Esophagus squamous epithelium (tissue), 5 donors: ENCODE measurements around the gene PCDHA4. TPM values are rescaled to one million over a fixed set of nuclear protein-coding genes. Genes with fewer than 3 reads are reported as not detected.
"Not testable (repeated sequence)": the region's sequence is repeated elsewhere in the genome, so short reads cannot be mapped to it uniquely, and the experiment has no call there.

ENCODE experiments used
- DNase-seq: peaks from one replicate; lab custom pipeline; 2025; lab: John Stamatoyannopoulos, UW
- H3K27ac ChIP-seq, 4 donors: fragments of 200-600 bp; sonication (generic); one replicate each; pipeline ENCODE4 v1.5.1; 2016 to 2019; ENCODE audit warnings: mild to moderate bottlenecking in 1 of 4
- H3K27me3 ChIP-seq, 4 donors: fragments of 200-600 bp; sonication (generic); 1 replicate in 3 of 4; 2 replicates in 1 of 4; pipeline versions ENCODE4 v1.5.1 to v1.6.0; 2017 to 2021; ENCODE audit warnings: antibody characterized with exemption in 1 of 4
- H3K36me3 ChIP-seq, 3 donors: fragments of 200-600 bp; sonication (generic); one replicate each; pipeline ENCODE4 v1.5.1; 2016 to 2019
- H3K4me1 ChIP-seq, 3 donors: fragments of 200-600 bp; sonication (generic); one replicate each; pipeline ENCODE4 v1.5.1; 2017 to 2019
- H3K4me3 ChIP-seq, 4 donors: fragments of 200-600 bp; sonication (generic); 1 replicate in 3 of 4; 2 replicates in 1 of 4; pipeline ENCODE4 v1.5.1; 2016 to 2019; ENCODE audit warnings: mild to moderate bottlenecking in 2 of 4, moderate library complexity in 1 of 4
- H3K9me3 ChIP-seq, 3 donors: fragments of 200-600 bp; sonication (generic); one replicate each; pipeline ENCODE4 v1.5.1; 2016 to 2019
- POLR2A ChIP-seq, 4 donors: fragments of 450-650 bp; IDR thresholded peaks; one replicate each; pipeline ENCODE4 v1.6.1; 2017; ENCODE audit warnings: antibody characterized with exemption in 4 of 4, mild to moderate bottlenecking in 4 of 4, moderate library complexity in 3 of 4
- WGBS, 2 donors: methylation state at CpG; one replicate each; pipeline ENCODE4 v1.1.5; 2018; 5-methylcytosine and 5-hydroxymethylcytosine counted together
- intact Hi-C: fragments of 100-400 bp; cut with DNase I; formaldehyde crosslinking; loops from one replicate; pipeline ENCODE4 v1.15.0; 2022
- total RNA-seq, 4 donors: library from RNA; depleted of rRNA; stranded (reverse); fragments of >200 nt; gene quantifications; one replicate each; pipeline ENCODE4 v1.1.0, GENCODE V29; 2016
- TF ChIP-seq, protein P1 (sequence below), 6 experiments: fragments of 450-650 bp in 4 of 6; fragments of 200-600 bp in 2 of 6; sonication (generic) in 2 of 6; IDR thresholded peaks; one replicate each; pipeline ENCODE4 v1.5.1; 2016 to 2019; ENCODE audit warnings: antibody characterized with exemption in 6 of 6, mild to moderate bottlenecking in 4 of 6, moderate library complexity in 4 of 6
- donor health status: DM: yes; HTN: yes; CAD: no.

Gene PCDHA4
- total RNA-seq, 4 donors from 2014 or later = 0.18 to 0.38 (median 0.27) TPM

- no peaks in the 10 kb centered on the region for H3K4me1 ChIP-seq
- intact Hi-C loops = no loop called here
- H3K27ac ChIP-seq = no peak overlapping the region
- no peaks in the 10 kb centered on the region for H3K36me3 ChIP-seq
- 63 to 64% methylated on average over 39 to 61 of the region's 103 CpGs for whole genome bisulfite sequencing, 2 donors
- peaks cover 0 to 31% (median 0%) of the 10 kb centered on the region in 4 donors for H3K27me3 ChIP-seq
- no peak for DNase-seq
- peaks cover 0 to 37% (median 19%) of the 10 kb centered on the region in 3 donors for H3K9me3 ChIP-seq
- H3K4me3 ChIP-seq = no peak overlapping the region
- TF ChIP-seq, protein P1, sequence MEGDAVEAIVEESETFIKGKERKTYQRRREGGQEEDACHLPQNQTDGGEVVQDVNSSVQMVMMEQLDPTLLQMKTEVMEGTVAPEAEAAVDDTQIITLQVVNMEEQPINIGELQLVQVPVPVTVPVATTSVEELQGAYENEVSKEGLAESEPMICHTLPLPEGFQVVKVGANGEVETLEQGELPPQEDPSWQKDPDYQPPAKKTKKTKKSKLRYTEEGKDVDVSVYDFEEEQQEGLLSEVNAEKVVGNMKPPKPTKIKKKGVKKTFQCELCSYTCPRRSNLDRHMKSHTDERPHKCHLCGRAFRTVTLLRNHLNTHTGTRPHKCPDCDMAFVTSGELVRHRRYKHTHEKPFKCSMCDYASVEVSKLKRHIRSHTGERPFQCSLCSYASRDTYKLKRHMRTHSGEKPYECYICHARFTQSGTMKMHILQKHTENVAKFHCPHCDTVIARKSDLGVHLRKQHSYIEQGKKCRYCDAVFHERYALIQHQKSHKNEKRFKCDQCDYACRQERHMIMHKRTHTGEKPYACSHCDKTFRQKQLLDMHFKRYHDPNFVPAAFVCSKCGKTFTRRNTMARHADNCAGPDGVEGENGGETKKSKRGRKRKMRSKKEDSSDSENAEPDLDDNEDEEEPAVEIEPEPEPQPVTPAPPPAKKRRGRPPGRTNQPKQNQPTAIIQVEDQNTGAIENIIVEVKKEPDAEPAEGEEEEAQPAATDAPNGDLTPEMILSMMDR (IDR thresholded peaks at IDR 0.05) = no peak
- TF ChIP-seq POLR2A (IDR thresholded peaks at IDR 0.05) = no peak
Observed at GRCh38 chr5:140835622-140836510, 29.0 kb downstream of the PCDHA4 start.

DNA sequence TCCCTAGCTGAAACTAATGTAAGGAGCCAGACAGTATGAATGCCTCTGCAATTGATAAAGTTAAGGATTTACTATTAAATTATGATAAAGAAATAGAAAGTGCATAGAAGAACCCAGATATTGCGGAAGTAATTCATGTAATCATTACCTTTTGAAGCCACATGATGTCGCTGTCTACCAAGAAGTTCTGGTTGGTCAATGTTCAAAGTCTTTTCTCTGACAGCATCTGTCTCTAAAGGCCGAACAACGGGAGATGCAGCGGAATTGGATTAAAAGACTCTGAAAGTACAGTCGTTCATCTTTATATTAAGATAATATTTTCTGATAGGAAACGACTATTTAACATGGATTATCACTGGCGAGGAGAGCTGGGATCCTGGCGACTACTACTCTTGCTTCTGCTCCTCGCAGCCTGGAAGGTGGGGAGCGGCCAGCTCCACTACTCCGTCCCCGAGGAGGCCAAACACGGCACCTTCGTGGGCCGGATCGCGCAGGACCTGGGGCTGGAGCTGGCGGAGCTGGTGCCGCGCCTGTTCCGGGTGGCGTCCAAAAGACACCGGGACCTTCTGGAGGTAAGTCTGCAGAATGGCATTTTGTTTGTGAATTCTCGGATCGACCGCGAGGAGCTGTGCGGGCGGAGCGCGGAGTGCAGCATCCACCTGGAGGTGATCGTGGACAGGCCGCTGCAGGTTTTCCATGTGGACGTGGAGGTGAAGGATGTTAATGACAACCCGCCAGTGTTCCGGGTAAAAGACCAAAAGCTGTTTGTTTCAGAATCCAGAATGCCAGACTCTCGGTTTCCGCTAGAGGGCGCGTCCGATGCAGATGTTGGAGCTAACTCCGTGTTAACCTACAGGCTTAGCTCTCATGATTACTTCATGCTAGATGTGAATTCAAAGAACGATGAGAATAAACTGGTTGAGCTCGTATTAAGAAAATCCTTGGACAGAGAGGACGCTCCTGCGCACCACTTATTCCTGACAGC, 34.4 kb downstream of the PCDHA4 start, which contains the start of gene PCDHA8:
PCDHA8 (plus strand) TSS at position 210 of the 985 bp plus-strand sequence; CDS start at position 345, 135 bp downstream.
- TF ChIP-seq POLR2A (IDR thresholded peaks at IDR 0.05) = no peak
- TF ChIP-seq, protein P1 (IDR thresholded peaks at IDR 0.05) = no peak
- intact Hi-C loops = no loop called here
- 30 to 34% methylated on average over 18 to 40 of the region's 47 CpGs for WGBS, 2 donors
- no peaks in the 10 kb centered on the region for H3K4me1 ChIP-seq
- H3K36me3 ChIP-seq = no peaks in the 10 kb centered on the region
- peaks cover 0 to 42% (median 20%) of the 10 kb centered on the region in 3 donors for H3K9me3 ChIP-seq
- DNase-seq = no peak
- H3K27ac ChIP-seq = no peak within 1 kb of the TSS
- peaks cover 0 to 19% (median 0%) of the 10 kb centered on the region in 4 donors for H3K27me3 ChIP-seq
- H3K4me3 ChIP-seq = no peak within 1 kb of the TSS

- DNase-seq = no peak
- no peak overlapping the region for H3K27ac ChIP-seq
- no peaks in the 10 kb centered on the region for H3K4me1 ChIP-seq
- TF ChIP-seq POLR2A (IDR thresholded peaks at IDR 0.05) = no peak
- TF ChIP-seq, protein P1 (IDR thresholded peaks at IDR 0.05) = no peak
- H3K27me3 ChIP-seq = peaks cover 0 to 28% (median 0%) of the 10 kb centered on the region in 4 donors
- no peak overlapping the region for H3K4me3 ChIP-seq
- no peaks in the 10 kb centered on the region for H3K36me3 ChIP-seq
- intact Hi-C loops = no loop called here
- WGBS, 2 donors = 67 to 68% methylated on average over 34 of the region's 87 CpGs
- peaks cover 0 to 34% (median 16%) of the 10 kb centered on the region in 3 donors for H3K9me3 ChIP-seq
Observed at GRCh38 chr5:140842798-140843733, 36.2 kb downstream of the PCDHA4 start.

DNA sequence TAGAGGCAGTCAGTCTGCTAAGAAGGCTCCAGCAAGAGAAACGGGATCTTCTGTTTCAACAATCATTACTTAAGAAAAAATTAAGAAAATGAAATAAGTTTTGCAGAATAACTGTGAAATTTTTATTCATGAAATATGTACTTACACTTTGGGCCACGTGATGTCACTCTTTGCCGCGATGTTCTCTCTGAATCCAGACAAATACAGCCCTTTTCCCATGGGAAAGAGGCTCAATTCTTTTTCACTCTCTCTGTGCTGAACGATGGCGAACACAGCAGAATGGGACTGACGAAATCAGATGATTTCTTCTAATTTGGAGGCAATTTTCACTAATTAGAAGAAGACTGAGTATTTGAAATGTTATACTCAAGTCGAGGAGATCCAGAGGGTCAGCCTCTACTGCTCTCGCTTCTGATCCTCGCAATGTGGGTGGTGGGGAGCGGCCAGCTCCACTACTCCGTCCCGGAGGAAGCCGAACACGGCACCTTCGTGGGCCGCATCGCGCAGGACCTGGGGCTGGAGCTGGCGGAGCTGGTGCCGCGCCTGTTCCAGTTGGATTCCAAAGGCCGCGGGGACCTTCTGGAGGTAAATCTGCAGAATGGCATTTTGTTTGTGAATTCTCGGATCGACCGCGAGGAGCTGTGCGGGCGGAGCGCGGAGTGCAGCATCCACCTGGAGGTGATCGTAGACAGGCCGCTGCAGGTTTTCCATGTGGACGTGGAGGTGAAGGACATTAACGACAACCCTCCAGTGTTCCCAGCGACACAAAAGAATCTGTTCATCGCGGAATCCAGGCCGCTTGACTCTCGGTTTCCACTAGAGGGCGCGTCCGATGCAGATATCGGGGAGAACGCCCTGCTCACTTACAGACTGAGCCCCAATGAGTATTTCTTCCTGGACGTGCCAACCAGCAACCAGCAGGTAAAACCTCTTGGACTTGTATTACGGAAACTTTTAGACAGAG, 41.6 kb downstream of the PCDHA4 start, which contains the start of gene PCDHA9:
PCDHA9 (plus strand) TSS at position 244 of the 964 bp plus-strand sequence; CDS start at position 358, 114 bp downstream.
- intact Hi-C loops, H3K4me3 ChIP-seq, DNase-seq, H3K27ac ChIP-seq, H3K36me3 ChIP-seq, H3K4me1 ChIP-seq: not testable (repeated sequence)
- 23 to 27% methylated on average over 8 to 10 of the region's 48 CpGs for WGBS, 2 donors
- Histone ChIP-seq H3K9me3 (peaks cover 0 to 30% (median 24%) of the 10 kb centered on the region in 3 donors), H3K27me3 (peaks cover 0 to 43% (median 0%) of the 10 kb centered on the region in 4 donors)

- H3K36me3 ChIP-seq, H3K27ac ChIP-seq, H3K4me3 ChIP-seq, intact Hi-C loops, H3K4me1 ChIP-seq, DNase-seq: not testable (repeated sequence)
- peaks cover 0 to 44% (median 0%) of the 10 kb centered on the region in 4 donors for H3K27me3 ChIP-seq
- peaks cover 0 to 33% (median 23%) of the 10 kb centered on the region in 3 donors for H3K9me3 ChIP-seq
- 65 to 72% methylated on average over 20 to 57 of the region's 101 CpGs for WGBS, 2 donors
Observed at GRCh38 chr5:140849831-140850634, 43.2 kb downstream of the PCDHA4 start.
